Right lobe of liver (tissue), 4 donors: Measurements from ENCODE around the gene ORMDL1.

Experiments used
- CTCF ChIP-seq, 4 donors: fragments of 200-600 bp in 3 of 4; fragments of 450-650 bp in 1 of 4; IDR thresholded peaks; one replicate each; pipeline versions ENCODE4 v1.5.1 to v1.8.0; 2016 to 2022; ENCODE audit warnings: antibody characterized with exemption in 4 of 4, mild to moderate bottlenecking in 2 of 4
- POLR2A ChIP-seq: fragments of 450-650 bp; IDR thresholded peaks from one replicate; pipeline ENCODE4 v1.6.1; 2017; ENCODE audit warnings: antibody characterized with exemption, mild to moderate bottlenecking
- donor health status: DM: no; HTN: no; CAD: no.
- donor health status: DM: no; HTN: no; CAD: no.
- donor health status: DM: no; HTN: yes; CAD: no.

GRCh38 chr2:189770590-189771322 is 13.4 kb downstream of the ORMDL1 start:
- TF ChIP-seq CTCF (IDR thresholded peaks at IDR 0.05) = no peak
- TF ChIP-seq POLR2A = no peak
